ENCODE data around the gene GAS2L3. TPM values are rescaled to one million over a fixed set of nuclear protein-coding genes. Genes with fewer than 3 reads are reported as not detected.
"Not testable (repeated sequence)": the region's sequence is repeated elsewhere in the genome, so short reads cannot be mapped to it uniquely, and the experiment has no call there.

The GAS2L3 gene
- total and polyA plus RNA-seq, 8 donors = 1.0 to 29.7 (median 1.8) TPM; not detected in 1

- H3K27me3 ChIP-seq = no peaks in the 10 kb centered on the region
- no peaks in the 10 kb centered on the region for H3K9me3 ChIP-seq
- no peaks in the 10 kb centered on the region for H3K36me3 ChIP-seq
- H3K4me3 ChIP-seq = no peak overlapping the region
- 33 to 51% (median 36%) methylated on average over 4 of the region's 4 CpGs for WGBS, 5 donors
- intact Hi-C loops (cut with DNase I; ENCODE audit: low total_unique reads) = no loop called here
- TF ChIP-seq, protein P1, sequence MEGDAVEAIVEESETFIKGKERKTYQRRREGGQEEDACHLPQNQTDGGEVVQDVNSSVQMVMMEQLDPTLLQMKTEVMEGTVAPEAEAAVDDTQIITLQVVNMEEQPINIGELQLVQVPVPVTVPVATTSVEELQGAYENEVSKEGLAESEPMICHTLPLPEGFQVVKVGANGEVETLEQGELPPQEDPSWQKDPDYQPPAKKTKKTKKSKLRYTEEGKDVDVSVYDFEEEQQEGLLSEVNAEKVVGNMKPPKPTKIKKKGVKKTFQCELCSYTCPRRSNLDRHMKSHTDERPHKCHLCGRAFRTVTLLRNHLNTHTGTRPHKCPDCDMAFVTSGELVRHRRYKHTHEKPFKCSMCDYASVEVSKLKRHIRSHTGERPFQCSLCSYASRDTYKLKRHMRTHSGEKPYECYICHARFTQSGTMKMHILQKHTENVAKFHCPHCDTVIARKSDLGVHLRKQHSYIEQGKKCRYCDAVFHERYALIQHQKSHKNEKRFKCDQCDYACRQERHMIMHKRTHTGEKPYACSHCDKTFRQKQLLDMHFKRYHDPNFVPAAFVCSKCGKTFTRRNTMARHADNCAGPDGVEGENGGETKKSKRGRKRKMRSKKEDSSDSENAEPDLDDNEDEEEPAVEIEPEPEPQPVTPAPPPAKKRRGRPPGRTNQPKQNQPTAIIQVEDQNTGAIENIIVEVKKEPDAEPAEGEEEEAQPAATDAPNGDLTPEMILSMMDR (IDR thresholded peaks at IDR 0.05) = no peak
- no peak for TF ChIP-seq EP300 (IDR thresholded peaks at IDR 0.05)
- TF ChIP-seq POLR2A (IDR thresholded peaks at IDR 0.05) = no peak
- no peak for TF ChIP-seq POLR2AphosphoS5 (IDR thresholded peaks at IDR 0.05)
- DNase-seq = no peak
- no peak overlapping the region for H3K27ac ChIP-seq
- H3K4me1 ChIP-seq = no peaks in the 10 kb centered on the region
These were observed 59.0 kb downstream of the GAS2L3 start for GRCh38 chr12:100632445-100632892.

DNA sequence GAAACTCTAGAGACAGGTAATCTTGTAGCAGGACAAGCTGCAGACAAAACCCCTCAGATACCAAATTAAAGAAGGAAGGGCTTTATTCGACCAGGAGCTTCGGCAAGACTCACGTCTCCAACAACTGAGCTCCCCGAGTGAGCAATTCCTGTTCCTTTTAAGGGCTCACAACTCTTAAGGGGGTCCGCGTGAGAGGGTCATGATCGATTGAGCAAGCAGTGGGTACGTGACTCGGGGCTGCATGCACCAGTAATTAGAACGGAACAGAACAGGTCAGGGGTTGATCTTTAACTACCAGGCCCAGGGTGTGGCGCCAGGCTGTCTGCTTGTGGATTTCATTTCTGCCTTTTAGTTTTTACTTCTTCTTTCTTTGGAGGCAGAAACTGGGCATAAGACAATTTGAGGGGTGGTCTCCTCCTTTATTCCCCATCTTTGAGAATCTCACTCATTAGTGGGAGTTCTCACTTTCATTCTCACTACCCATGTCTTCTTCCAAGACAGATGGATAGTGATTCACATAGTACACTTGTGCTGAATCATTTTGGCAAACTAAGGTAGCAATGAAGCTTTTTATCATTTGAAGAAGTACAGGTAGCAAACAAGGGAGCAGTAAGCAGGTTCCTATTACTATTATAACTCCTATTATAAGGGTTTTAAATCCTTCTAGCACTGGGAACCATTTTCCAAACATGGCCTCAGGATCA, 59.8 kb downstream of the GAS2L3 start:
- H3K36me3 ChIP-seq; H3K4me3 ChIP-seq; H3K9me3 ChIP-seq; intact Hi-C loops (cut with DNase I; ENCODE audit: low total_unique reads); H3K4me1 ChIP-seq; H3K27me3 ChIP-seq; DNase-seq; H3K27ac ChIP-seq: not testable (repeated sequence)
- WGBS, 5 donors = 87 to 95% (median 90%) methylated on average over 11 of the region's 11 CpGs

DNA sequence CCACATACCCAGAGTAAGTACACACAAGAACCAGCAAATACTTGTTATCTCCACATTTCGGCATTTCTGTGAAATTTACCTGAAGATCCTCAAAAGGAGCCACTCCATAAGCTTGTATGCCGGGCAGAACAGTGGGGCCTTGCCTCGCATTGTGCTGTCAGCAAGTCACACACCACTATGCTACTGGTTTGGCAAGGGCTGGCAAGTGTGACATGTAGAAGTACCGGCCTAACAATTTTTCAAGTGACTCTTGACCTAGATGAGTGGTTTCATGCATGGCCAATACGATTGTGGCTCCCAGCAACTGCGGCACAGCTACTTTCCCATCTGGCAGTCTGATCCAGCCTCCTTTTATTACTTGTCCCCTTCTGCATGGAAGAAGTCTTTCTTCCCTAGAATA, 69.8 kb downstream of the GAS2L3 start:
- intact Hi-C loops (cut with DNase I; ENCODE audit: low total_unique reads) = no loop called here
- Histone ChIP-seq H3K4me1 (no peaks in the 10 kb centered on the region), H3K27me3 (no peaks in the 10 kb centered on the region), H3K36me3 (no peaks in the 10 kb centered on the region), H3K27ac (no peak overlapping the region), H3K4me3 (no peak overlapping the region), H3K9me3 (peaks cover 0 to 17% (median 11%) of the 10 kb centered on the region in 4 donors)
- TF ChIP-seq, protein P1 (IDR thresholded peaks at IDR 0.05) = no peak
- no peak for TF ChIP-seq POLR2AphosphoS5 (IDR thresholded peaks at IDR 0.05)
- no peak for TF ChIP-seq EP300 (IDR thresholded peaks at IDR 0.05)
- TF ChIP-seq POLR2A (IDR thresholded peaks at IDR 0.05) = no peak
- WGBS, 5 donors = 89 to 96% (median 94%) methylated on average over 6 of the region's 6 CpGs
- no peak for DNase-seq

GRCh38 chr12:100646896-100647295, 73.4 kb downstream of the GAS2L3 start:
- 85 to 91% (median 86%) methylated on average over 8 of the region's 8 CpGs for WGBS, 5 donors
- DNase-seq = no peak

More at GRCh38 chr12:100646896-100647295, 73.4 kb downstream of the GAS2L3 start:
- H3K4me3 ChIP-seq = no peak overlapping the region
- TF ChIP-seq EP300 (IDR thresholded peaks at IDR 0.05) (no peak), POLR2A (IDR thresholded peaks at IDR 0.05) (no peak), POLR2AphosphoS5 (IDR thresholded peaks at IDR 0.05) (no peak)
- TF ChIP-seq, protein P1 (IDR thresholded peaks at IDR 0.05) = no peak
- H3K4me1 ChIP-seq = no peaks in the 10 kb centered on the region
- intact Hi-C loops (cut with DNase I; ENCODE audit: low total_unique reads) = no loop called here
- H3K27me3 ChIP-seq = no peaks in the 10 kb centered on the region
- no peaks in the 10 kb centered on the region for H3K36me3 ChIP-seq
- H3K9me3 ChIP-seq = peaks cover 0 to 16% (median 11%) of the 10 kb centered on the region in 4 donors
- no peak overlapping the region for H3K27ac ChIP-seq
